ENCODE data around the gene SLC9A9. TPM values are rescaled to one million over a fixed set of nuclear protein-coding genes. Genes with fewer than 3 reads are reported as not detected.
"Not testable (repeated sequence)": the region's sequence is repeated elsewhere in the genome, so short reads cannot be mapped to it uniquely, and the experiment has no call there.

SLC9A9 gene
- total RNA-seq, 2 experiments from 2014 or later: 13.8 to 16.4 TPM

DNA sequence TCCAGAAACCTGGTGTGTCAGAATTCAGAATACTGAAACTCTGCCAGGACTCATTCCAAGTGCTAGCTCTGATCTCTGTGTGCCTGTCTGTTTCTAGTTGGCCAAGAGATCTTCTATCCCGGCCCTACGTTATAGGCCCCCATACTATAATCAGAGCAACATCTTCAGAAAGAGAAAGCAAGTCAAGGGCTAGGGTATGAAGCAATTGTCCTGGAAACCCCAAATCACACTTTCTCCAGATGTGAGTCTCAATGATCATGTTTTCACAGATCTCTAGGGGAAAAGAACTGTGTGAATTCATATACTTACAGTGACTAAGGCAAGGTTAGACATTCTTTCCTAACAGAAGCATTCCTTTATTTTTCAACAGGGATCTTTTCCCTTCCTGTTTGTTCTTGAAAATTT is 309.7 kb downstream of the SLC9A9 start:
- CTCF ChIA-PET: no interaction called here
- DNase-seq: no peak
- no peak overlapping the region for H3K4me3 Mint-ChIP-seq
- peaks cover 12% of the 10 kb centered on the region for H3K4me1 Mint-ChIP-seq
- no peaks in the 10 kb centered on the region for H3K27me3 Mint-ChIP-seq
- no peak overlapping the region for H3K27ac Mint-ChIP-seq
- H3K9me3 Mint-ChIP-seq: no peaks in the 10 kb centered on the region
- H3K36me3 Mint-ChIP-seq (ENCODE audit: low read depth): no peaks in the 10 kb centered on the region
- POLR2A ChIA-PET: no interaction called here

DNA sequence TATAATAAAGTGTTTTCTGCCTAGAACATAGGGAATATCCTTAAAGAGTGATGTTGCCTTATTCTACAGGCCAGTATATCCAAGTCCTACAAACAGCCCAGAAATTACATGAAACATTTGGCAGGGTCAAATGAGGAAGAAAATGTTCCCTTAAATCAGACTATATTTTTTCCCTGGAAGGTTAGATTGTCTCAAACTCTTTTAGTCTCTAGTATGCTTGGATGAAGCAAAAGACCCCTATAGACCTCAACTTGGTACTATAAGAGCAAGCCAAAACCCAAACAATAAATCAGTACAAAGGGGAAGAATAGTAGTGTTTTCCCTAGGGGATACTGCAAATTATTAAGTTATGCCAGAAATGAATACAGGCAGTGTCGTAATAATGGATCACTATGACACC is 310.2 kb downstream of the SLC9A9 start:
- Mint-ChIP-seq H3K4me1 (peaks cover 12% of the 10 kb centered on the region), H3K4me3 (no peak overlapping the region), H3K27ac (no peak overlapping the region), H3K36me3 (ENCODE audit: low read depth) (no peaks in the 10 kb centered on the region), H3K27me3 (no peaks in the 10 kb centered on the region), H3K9me3 (no peaks in the 10 kb centered on the region)
- POLR2A ChIA-PET: no interaction called here
- CTCF ChIA-PET: no interaction called here
- DNase-seq: no peak

DNA sequence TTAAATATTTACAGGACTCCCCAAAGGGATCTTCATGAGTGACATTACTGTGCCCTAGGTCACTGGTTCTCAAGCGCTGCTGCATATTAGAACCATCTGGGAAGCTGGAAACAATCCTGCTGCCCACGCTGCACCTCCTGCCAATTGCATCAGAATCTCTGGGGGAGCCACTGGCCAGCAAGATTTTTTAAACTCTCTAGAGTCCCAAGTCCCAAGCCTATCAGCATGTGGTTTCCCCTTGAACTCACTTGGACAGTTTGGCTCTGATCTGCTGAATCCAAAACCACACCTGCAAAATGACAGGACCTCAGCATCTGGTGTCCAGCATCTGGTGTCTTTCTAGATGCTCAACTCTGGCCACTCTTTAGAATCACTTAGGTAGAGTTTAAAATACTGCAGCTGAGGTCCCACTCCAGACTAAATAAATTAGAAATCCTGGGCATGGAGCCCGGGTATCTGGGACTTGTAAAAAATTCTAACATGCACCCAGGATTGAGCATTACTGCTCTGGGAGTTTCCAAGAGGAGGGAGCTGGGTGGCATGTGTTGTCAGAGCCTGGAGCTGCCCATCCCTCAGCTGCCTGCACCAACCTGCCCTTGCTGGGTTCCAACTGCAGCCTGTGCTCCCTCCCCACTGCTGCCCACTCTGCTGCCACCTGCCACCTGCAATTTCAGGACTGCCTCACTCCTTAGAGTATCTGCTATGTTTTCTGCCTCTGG is 311.3 kb downstream of the SLC9A9 start:
- CTCF ChIA-PET: interaction anchor here (1.3 kb wide), 1 partner anchor 11 kb away, joined by 3 read pairs; no protein-coding TSS in a partner anchor

DNA sequence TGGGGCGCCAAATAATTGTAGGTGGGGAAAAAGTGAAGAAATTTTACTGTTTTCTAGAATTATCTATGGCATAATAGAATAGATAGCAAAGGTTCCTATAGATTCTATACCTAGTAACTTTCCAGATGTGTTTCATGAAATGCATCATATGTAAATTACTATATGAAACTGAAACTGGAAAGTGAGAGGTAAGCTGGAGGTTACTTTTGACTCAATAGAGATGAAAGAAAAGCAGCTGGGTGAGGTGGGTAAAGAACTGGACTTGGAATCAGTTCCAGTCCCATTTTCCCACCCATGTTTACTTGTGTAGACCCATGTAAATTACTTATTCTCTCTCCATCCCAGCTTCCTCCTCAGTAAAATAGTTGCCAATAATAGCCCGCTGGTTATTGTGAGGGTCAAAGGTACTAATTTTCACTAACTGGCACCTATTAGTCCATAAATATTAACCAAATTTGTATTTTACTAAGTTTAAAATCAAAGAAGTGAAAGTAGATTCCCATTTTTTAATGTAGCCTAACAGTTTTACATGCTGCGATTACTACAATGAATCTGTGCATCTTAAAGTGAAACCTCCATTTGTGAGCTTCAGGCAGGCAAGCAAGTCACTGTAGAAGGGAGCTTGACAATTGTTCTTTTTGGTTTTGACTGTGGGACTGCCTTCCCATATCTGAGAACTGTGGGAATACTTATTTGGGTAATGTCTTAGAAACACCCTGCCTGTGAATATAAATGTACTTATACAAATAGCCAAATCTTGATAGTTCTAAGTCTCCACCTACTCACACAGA is 312.1 kb downstream of the SLC9A9 start:
- Mint-ChIP-seq H3K4me3 (no peak overlapping the region), H3K27me3 (no peaks in the 10 kb centered on the region), H3K36me3 (ENCODE audit: low read depth) (no peaks in the 10 kb centered on the region), H3K9me3 (no peaks in the 10 kb centered on the region), H3K27ac (no peak overlapping the region), H3K4me1 (peaks cover 12% of the 10 kb centered on the region)
- CTCF ChIA-PET: interaction anchor here (1.3 kb wide), 1 partner anchor 10 kb away, joined by 3 read pairs; no protein-coding TSS in a partner anchor
- POLR2A ChIA-PET: interaction anchor here (0.6 kb wide), 1 partner anchor 252 kb away, joined by 3 read pairs; no protein-coding TSS in a partner anchor
- no peak for DNase-seq

More for the DNA sequence above, 311.3 kb downstream of the SLC9A9 start:
- Mint-ChIP-seq H3K9me3 (no peaks in the 10 kb centered on the region), H3K4me1 (peaks cover 12% of the 10 kb centered on the region), H3K27ac (no peak overlapping the region), H3K27me3 (no peaks in the 10 kb centered on the region), H3K36me3 (ENCODE audit: low read depth) (no peaks in the 10 kb centered on the region), H3K4me3 (no peak overlapping the region)
- DNase-seq: no peak
- POLR2A ChIA-PET: no interaction called here

DNA sequence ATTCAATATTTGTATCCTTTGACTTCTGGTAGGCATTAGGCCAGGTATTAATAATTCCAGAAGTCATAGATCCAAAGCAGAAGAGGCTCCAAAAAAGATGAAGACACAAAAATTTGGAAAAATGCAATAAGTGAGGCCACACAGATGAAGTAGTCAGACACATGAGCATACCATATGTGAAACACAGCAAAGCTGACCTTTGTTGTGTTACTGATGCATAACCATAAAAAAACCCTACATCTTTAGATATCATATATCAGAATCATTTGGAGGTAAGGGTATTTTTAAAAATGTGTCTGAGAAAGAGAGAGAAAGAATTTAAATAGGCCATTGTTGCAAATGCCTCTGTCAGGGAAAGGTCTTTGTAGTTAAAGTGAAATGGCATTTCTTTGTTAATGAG is 314.9 kb downstream of the SLC9A9 start:
- peaks cover 3% of the 10 kb centered on the region for H3K36me3 Mint-ChIP-seq (ENCODE audit: low read depth)
- CTCF ChIA-PET: interaction anchor here (0.9 kb wide), 1 partner anchor 11 kb away, joined by 3 read pairs; no protein-coding TSS in a partner anchor
- no peaks in the 10 kb centered on the region for H3K9me3 Mint-ChIP-seq
- no peak overlapping the region for H3K4me3 Mint-ChIP-seq
- POLR2A ChIA-PET: no interaction called here
- H3K27ac Mint-ChIP-seq: no peak overlapping the region
- H3K27me3 Mint-ChIP-seq: no peaks in the 10 kb centered on the region
- peaks cover 18% of the 10 kb centered on the region for H3K4me1 Mint-ChIP-seq
- no peak for DNase-seq

DNA sequence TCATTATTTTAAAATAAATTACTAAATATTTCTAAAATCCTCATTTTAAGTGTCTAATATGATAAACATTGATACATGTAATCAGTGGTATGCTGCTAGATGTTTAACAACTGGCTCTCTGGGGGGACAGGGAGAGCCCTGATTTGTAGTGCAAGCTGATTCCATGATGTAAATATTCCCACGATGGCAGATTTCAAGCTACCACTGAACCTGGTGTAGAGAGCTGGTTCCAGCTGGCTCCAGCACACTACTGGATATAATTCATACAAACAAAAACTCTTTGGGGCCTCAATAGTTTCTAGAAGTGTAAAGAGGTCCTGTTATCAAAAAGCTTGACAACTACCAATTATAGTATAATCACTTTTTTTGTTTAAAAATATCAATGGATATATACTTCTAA is 316.2 kb downstream of the SLC9A9 start:
- Mint-ChIP-seq H3K27me3 (no peaks in the 10 kb centered on the region), H3K4me1 (peaks cover 18% of the 10 kb centered on the region), H3K36me3 (ENCODE audit: low read depth) (peaks cover 3% of the 10 kb centered on the region), H3K9me3 (no peaks in the 10 kb centered on the region), H3K27ac (no peak overlapping the region), H3K4me3 (no peak overlapping the region)
- CTCF ChIA-PET: interaction anchor here (0.6 to 2.0 kb wide), 2 partner anchors 9 to 829 kb away, joined by 3 to 4 read pairs; no protein-coding TSS in a partner anchor
- POLR2A ChIA-PET: no interaction called here
- no peak for DNase-seq

DNA sequence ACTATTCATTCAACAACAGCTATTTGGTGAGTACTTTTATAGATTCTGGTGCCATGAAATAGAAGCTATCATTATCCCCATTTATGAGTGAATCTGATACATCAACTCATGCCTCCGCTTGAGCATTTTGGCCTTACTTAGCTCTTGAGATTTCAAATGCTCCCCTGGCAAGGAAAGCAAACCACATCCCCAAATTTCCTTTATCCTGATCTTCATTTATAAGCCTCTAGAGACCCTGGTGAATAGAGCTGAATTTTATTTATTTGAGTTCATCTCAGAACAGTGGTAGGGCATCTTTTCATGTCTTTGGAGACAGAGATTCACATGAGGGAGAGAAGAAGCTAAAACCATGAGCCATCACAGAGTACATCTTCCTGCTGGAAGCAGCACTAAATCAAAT is 317.2 kb downstream of the SLC9A9 start:
- H3K4me1 Mint-ChIP-seq: peaks cover 12% of the 10 kb centered on the region
- no peaks in the 10 kb centered on the region for H3K27me3 Mint-ChIP-seq
- H3K27ac Mint-ChIP-seq: no peak overlapping the region
- CTCF ChIA-PET: interaction anchor here (2.0 kb wide), 1 partner anchor 10 kb away, joined by 4 read pairs; no protein-coding TSS in a partner anchor
- DNase-seq: no peak
- POLR2A ChIA-PET: no interaction called here
- H3K36me3 Mint-ChIP-seq (ENCODE audit: low read depth): peaks cover 3% of the 10 kb centered on the region
- H3K9me3 Mint-ChIP-seq: no peaks in the 10 kb centered on the region
- no peak overlapping the region for H3K4me3 Mint-ChIP-seq

DNA sequence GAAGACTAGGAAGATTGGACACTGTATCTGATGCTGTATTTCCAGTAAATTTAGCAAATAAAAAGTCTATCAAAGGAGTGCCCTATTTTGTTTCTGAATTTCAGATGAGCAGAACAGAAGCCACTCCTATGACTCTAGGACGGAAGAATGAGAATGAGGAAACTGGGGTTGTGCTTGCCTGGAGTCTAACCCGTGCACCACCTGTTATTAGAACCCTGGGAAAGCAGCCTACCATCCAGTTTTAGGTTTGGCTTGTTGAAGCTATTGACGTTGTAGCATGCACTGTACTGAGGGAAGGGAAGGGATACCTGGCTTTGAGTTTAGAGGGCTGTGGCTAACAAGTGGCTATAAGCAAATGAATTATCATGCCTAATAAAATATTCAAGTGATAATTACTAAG is 318.5 kb downstream of the SLC9A9 start:
- ChIA-PET CTCF (no interaction called here), POLR2A (no interaction called here)
- Mint-ChIP-seq H3K27me3 (no peaks in the 10 kb centered on the region), H3K4me1 (peaks cover 7% of the 10 kb centered on the region), H3K4me3 (no peak overlapping the region), H3K36me3 (ENCODE audit: low read depth) (peaks cover 3% of the 10 kb centered on the region), H3K9me3 (no peaks in the 10 kb centered on the region), H3K27ac (no peak overlapping the region)
- DNase-seq: no peak

DNA sequence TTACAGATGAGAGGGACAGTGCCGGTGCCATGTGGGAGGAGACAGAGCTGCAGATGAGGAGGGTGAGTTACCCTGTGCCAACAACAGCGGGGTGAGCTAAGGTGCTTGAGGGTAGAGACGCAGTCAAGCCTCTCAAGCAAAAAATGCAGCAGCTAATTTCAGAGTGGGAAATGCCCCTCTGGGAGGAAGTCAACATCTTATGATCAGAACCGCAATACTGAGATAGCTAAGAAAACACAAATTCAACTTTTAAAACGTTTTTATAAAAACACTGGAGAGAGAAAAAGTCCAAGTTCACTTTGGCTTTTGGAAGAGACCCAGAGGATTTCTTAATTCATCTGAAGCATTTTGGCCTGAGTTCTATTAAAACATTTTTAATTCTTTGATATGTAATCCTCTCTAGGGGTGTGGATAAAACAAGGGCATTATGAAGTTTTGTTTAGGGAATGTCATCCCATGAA is 319.2 kb downstream of the SLC9A9 start:
- peak overlapping the region; percentile 4 for H3K27ac Mint-ChIP-seq
- H3K4me1 Mint-ChIP-seq: peaks cover 7% of the 10 kb centered on the region
- H3K4me3 Mint-ChIP-seq: no peak overlapping the region
- POLR2A ChIA-PET: no interaction called here
- DNase-seq: no peak
- H3K36me3 Mint-ChIP-seq (ENCODE audit: low read depth): peaks cover 3% of the 10 kb centered on the region
- peaks cover 2% of the 10 kb centered on the region for H3K9me3 Mint-ChIP-seq
- no peaks in the 10 kb centered on the region for H3K27me3 Mint-ChIP-seq
- CTCF ChIA-PET: interaction anchor here (1.2 kb wide), 1 partner anchor 14 kb away, joined by 3 read pairs; no protein-coding TSS in a partner anchor

DNA sequence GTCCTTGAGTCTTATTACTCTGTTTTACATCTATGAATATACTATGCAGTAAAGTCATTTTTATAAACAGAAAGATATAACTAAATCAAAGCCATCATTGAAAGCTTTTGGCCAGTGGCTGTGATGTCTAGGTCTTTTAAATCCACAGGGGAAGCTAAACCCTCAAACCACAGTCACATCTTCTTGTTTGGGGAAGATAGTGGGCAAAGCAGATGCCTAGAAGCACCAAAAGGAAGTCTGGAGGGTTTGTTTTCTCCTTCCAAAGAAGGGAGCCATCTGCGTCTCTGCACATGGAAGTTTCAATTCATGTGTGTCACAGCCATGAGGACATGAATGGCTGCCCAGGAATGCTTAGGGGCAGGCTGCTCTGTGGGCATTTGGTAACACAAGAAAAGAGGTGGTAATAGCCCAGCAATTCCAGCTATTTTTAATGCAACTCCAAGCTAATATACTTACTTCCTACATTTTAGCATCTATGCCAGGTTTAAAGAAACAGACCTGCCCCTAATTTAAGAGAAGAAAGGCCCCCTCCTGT is 322.2 kb downstream of the SLC9A9 start:
- Mint-ChIP-seq H3K9me3 (peaks cover 5% of the 10 kb centered on the region), H3K27me3 (no peaks in the 10 kb centered on the region), H3K36me3 (ENCODE audit: low read depth) (peaks cover 3% of the 10 kb centered on the region), H3K27ac (no peak overlapping the region), H3K4me3 (no peak overlapping the region), H3K4me1 (peaks cover 7% of the 10 kb centered on the region)
- DNase-seq: no peak
- CTCF ChIA-PET: interaction anchor here (1.1 kb wide), 1 partner anchor 10 kb away, joined by 3 read pairs; no protein-coding TSS in a partner anchor
- POLR2A ChIA-PET: no interaction called here

DNA sequence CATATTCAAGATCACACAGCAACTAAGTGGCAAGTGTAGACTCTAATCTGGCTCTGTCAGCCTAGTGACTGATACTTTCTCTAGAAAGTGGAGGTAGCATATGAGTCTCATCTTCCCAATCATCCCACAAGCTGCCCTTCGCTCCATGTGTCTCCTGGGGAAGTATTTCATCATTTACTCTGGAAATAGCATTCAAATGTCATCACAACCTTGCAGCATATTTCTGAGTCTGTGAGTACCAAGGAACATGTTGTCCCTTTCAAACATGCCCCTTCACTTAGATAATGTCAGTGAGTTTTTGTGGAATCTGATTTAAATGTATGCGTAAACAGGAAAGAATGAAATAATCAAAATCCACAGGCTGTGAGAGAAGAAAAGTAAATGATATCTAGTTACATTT is 322.9 kb downstream of the SLC9A9 start:
- Mint-ChIP-seq H3K27me3 (no peaks in the 10 kb centered on the region), H3K9me3 (peaks cover 5% of the 10 kb centered on the region), H3K4me3 (no peak overlapping the region), H3K36me3 (ENCODE audit: low read depth) (peaks cover 3% of the 10 kb centered on the region), H3K27ac (no peak overlapping the region), H3K4me1 (peaks cover 7% of the 10 kb centered on the region)
- ChIA-PET CTCF (no interaction called here), POLR2A (no interaction called here)
- no peak for DNase-seq

DNA sequence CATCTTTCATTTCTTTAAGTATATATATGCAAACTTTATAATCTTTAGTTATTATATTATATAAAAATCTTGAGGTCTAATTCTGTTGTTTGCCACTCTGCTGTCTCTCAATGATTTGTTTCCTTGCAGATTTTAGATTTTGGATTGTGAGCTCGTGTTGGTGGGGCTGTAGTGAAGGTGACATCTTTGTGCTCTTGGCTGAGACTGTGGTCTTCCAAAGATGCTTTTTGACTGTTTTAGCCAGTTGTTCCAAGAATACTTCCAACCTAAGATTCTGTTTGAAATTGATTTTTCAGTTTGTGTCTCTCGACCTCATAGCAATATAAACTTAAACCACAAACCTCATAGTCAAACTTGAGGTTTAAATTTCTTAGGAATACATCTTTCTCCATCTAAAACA is 326.5 kb downstream of the SLC9A9 start:
- ChIA-PET POLR2A (no interaction called here), CTCF (interaction anchor here (1.0 kb wide), 1 partner anchor 12 kb away, joined by 3 read pairs; no protein-coding TSS in a partner anchor)
- Mint-ChIP-seq H3K4me3 (no peak overlapping the region), H3K27ac (no peak overlapping the region), H3K27me3 (no peaks in the 10 kb centered on the region), H3K9me3 (peaks cover 5% of the 10 kb centered on the region), H3K4me1 (no peaks in the 10 kb centered on the region), H3K36me3 (ENCODE audit: low read depth) (no peaks in the 10 kb centered on the region)
- DNase-seq: no peak

DNA sequence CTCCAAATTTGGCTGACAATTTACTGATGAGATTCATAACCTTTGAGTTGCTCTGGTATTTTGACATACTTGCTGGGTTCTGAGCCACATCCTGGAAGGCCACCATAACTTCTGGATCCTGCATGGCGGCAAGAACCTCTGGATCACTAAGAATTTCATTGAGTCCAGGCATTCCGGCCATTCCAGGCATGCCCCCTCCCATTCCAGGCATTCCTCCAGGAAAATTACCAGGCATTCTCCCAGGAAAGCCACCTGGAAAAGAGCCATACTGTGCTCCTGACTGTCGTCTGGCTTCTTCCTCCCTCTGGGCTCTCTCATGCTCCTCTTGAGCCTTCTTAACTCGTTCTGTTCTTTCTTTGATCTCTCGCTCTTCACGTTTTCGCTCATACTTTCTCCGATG is 331.1 kb downstream of the SLC9A9 start:
- DNase-seq; H3K36me3 Mint-ChIP-seq (ENCODE audit: low read depth); H3K27me3 Mint-ChIP-seq; H3K4me3 Mint-ChIP-seq; H3K4me1 Mint-ChIP-seq; POLR2A ChIA-PET; CTCF ChIA-PET; H3K9me3 Mint-ChIP-seq; H3K27ac Mint-ChIP-seq: not testable (repeated sequence)
